Measurements from ENCODE around the gene TNFRSF19. TPM values are rescaled to one million over a fixed set of nuclear protein-coding genes. Genes with fewer than 3 reads are reported as not detected.

Gene TNFRSF19
- total RNA-seq, 2 donors from 2014 or later, result 0.82 to 0.90 TPM

DNA sequence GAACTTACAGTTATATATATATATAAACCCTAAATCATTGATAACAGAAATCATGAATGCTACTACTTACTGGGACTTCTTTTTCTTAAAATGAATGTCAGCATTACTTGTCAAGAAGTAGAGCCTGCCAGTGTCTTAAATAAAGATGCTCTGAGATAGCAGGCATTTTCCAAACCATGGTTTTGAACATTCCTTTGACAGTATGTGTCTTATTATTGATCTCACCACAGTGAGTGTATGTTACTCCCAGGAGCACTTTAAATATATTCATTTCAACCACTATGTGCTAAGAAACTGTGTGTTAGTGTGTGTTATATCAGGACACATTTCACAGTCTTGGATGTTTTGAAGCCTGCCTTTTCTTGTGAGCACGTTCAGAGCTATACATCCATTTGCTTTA is 28.2 kb downstream of the TNFRSF19 start:
- no peak overlapping the region for H3K27ac ChIP-seq
- no peaks in the 10 kb centered on the region for H3K4me1 ChIP-seq
- DNase-seq, result no peak
- intact Hi-C loops (cut with DNase I), result no loop called here
- H3K27me3 ChIP-seq, result no peaks in the 10 kb centered on the region
- no peak overlapping the region for H3K9ac ChIP-seq (ENCODE audit: low read depth in 2 of 2, low read length in 2 of 2)
- no peaks in the 10 kb centered on the region for H3K9me3 ChIP-seq
- TF ChIP-seq, protein P1, sequence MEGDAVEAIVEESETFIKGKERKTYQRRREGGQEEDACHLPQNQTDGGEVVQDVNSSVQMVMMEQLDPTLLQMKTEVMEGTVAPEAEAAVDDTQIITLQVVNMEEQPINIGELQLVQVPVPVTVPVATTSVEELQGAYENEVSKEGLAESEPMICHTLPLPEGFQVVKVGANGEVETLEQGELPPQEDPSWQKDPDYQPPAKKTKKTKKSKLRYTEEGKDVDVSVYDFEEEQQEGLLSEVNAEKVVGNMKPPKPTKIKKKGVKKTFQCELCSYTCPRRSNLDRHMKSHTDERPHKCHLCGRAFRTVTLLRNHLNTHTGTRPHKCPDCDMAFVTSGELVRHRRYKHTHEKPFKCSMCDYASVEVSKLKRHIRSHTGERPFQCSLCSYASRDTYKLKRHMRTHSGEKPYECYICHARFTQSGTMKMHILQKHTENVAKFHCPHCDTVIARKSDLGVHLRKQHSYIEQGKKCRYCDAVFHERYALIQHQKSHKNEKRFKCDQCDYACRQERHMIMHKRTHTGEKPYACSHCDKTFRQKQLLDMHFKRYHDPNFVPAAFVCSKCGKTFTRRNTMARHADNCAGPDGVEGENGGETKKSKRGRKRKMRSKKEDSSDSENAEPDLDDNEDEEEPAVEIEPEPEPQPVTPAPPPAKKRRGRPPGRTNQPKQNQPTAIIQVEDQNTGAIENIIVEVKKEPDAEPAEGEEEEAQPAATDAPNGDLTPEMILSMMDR (IDR thresholded peaks at IDR 0.05), result no peak
- no peaks in the 10 kb centered on the region for H3K36me3 ChIP-seq
- H3K4me3 ChIP-seq, result no peak overlapping the region

DNA sequence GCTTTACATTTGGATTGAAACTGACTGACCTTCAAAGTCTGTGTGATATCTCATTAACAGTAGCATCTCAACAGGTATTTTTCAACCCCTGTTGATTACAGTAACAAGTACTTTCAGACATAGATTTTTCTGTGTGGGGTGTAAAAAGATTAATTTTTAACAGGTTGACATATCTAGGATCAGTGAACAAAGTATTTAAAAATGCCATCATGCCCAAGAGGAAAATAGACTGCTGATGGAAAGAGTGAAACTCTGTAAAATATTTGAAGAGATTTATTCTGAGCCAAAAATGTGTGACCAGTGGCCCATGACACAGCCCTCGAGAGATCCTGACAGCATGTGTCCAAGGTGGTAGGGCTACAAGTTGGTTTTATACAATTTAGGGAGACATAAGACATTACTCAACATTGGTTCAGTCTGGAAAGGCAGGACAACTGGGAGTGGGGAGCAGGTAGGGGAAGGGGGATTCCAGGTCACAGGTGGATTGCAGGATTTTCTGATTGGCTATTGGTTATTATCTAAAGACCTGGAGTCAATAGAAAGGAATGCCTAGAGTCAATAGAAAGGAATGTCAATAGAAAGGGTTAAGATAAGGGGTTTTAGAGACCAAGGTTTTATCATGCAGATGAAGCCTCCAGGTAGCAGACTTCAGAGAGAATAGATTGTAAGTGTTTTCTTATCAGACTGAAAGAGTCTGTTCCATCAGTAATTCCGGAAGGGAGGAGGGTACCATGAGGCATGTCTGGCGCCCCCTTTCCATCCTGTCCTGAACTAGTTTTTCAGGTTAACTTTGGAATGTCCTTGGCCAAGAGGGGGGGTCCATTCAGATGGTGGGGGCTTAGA is 29.1 kb downstream of the TNFRSF19 start:
- H3K4me3 ChIP-seq, result no peak overlapping the region
- no peaks in the 10 kb centered on the region for H3K9me3 ChIP-seq
- no peaks in the 10 kb centered on the region for H3K27me3 ChIP-seq
- H3K9ac ChIP-seq (ENCODE audit: low read depth in 2 of 2, low read length in 2 of 2), result no peak overlapping the region
- DNase-seq, result no peak
- intact Hi-C loops (cut with DNase I), result no loop called here
- TF ChIP-seq, protein P1 (IDR thresholded peaks at IDR 0.05), result no peak
- H3K36me3 ChIP-seq, result no peaks in the 10 kb centered on the region
- H3K27ac ChIP-seq, result no peak overlapping the region
- H3K4me1 ChIP-seq, result no peaks in the 10 kb centered on the region

DNA sequence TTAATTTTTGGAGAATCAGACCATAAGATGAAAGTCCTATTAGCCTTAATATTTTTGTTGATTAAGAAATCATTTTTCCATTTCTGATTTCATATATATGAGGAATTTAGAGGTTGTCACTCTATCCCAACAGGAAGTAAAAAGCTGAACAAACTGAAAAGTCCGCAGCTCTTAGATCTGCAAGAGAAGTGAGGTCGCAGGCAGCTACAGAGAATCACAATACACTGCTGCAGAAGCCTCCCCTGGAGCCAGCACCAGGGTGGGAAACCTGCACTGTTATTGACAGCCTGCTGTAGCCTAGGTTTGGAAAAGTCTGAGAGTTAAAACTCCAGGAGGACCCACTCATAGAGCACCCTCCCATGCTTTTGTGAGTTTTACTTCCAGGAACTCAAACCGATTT is 29.9 kb downstream of the TNFRSF19 start:
- no peak overlapping the region for H3K4me3 ChIP-seq
- no peaks in the 10 kb centered on the region for H3K4me1 ChIP-seq
- no peaks in the 10 kb centered on the region for H3K27me3 ChIP-seq
- no peak for DNase-seq
- TF ChIP-seq, protein P1 (IDR thresholded peaks at IDR 0.05), result no peak
- intact Hi-C loops (cut with DNase I), result no loop called here
- no peaks in the 10 kb centered on the region for H3K36me3 ChIP-seq
- no peaks in the 10 kb centered on the region for H3K9me3 ChIP-seq
- no peak overlapping the region for H3K27ac ChIP-seq
- H3K9ac ChIP-seq (ENCODE audit: low read depth in 2 of 2, low read length in 2 of 2), result no peak overlapping the region

DNA sequence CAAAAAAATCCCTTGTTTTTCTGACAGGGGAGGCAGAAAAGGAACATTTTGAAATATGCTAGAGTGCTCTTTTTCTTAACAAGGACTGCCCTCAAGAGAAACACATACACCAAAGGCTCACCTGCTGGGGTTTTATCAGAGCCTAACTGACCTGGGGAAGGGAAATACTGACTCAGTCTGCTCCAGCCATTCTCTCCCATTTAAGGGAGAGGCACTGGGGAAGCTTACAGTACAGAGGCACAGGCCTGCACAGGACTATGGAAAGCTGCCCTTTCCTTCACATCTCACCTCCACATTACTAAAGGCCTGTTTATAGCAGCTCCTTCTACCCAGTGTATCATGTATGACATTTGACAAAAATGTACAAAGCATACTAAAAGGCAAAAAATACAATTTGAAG is 30.3 kb downstream of the TNFRSF19 start:
- Histone ChIP-seq H3K27me3 (no peaks in the 10 kb centered on the region), H3K9ac (ENCODE audit: low read depth in 2 of 2, low read length in 2 of 2) (no peak overlapping the region), H3K4me1 (no peaks in the 10 kb centered on the region), H3K27ac (no peak overlapping the region), H3K36me3 (no peaks in the 10 kb centered on the region), H3K4me3 (no peak overlapping the region), H3K9me3 (no peaks in the 10 kb centered on the region)
- intact Hi-C loops (cut with DNase I), result no loop called here
- DNase-seq, result no peak
- TF ChIP-seq, protein P1 (IDR thresholded peaks at IDR 0.05), result no peak

DNA sequence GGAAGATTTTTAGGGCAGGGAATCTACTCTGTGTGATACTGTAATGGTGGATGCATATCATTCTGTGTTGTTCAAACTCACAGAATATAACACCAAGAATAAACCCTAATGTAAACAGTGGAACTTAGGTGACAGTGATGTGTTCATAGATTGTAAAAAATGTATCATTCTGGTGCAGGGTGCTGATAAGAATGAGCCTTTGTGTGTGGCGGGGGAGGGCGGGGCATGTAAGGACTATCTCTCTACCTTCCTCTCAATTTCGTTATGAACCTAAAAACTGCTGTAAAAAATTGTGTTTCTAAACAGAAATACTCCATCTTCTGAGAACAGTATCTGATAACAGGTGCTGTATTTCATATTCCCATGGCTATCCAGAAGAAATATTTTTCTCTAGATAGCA is 35.6 kb downstream of the TNFRSF19 start:
- H3K4me3 ChIP-seq, result no peak overlapping the region
- TF ChIP-seq, protein P1 (IDR thresholded peaks at IDR 0.05), result no peak
- no peak overlapping the region for H3K27ac ChIP-seq
- no peaks in the 10 kb centered on the region for H3K27me3 ChIP-seq
- no peak overlapping the region for H3K9ac ChIP-seq (ENCODE audit: low read depth in 2 of 2, low read length in 2 of 2)
- intact Hi-C loops (cut with DNase I), result no loop called here
- DNase-seq, result no peak
- no peaks in the 10 kb centered on the region for H3K9me3 ChIP-seq
- no peaks in the 10 kb centered on the region for H3K4me1 ChIP-seq
- H3K36me3 ChIP-seq, result no peaks in the 10 kb centered on the region

Measured in colonic mucosa (tissue), 4 donors.